ENCODE data around the gene PLCB2.

Gene PLCB2

GRCh38 chr15:40266828-40267304 lies 40.9 kb downstream of the PLCB2 start:
- no peak for DNase-seq

GRCh38 chr15:40265875-40266274 lies 41.9 kb downstream of the PLCB2 start:
- no peak for DNase-seq

- DNase-seq: no peak
Observed at GRCh38 chr15:40265355-40265754, 42.4 kb downstream of the PLCB2 start.

- no peak for DNase-seq
Observed at GRCh38 chr15:40264321-40265153, 43.2 kb downstream of the PLCB2 start.

- DNase-seq: no peak
Observed at GRCh38 chr15:40263024-40263754, 44.5 kb downstream of the PLCB2 start.

- no peak for DNase-seq
Observed at GRCh38 chr15:40259021-40259420, 48.7 kb downstream of the PLCB2 start.

- no peak for DNase-seq
Observed at GRCh38 chr15:40258544-40258943, 49.2 kb downstream of the PLCB2 start.

- DNase-seq: no peak
Observed at GRCh38 chr15:40257656-40258450, 49.9 kb downstream of the PLCB2 start.

- DNase-seq: no peak
Observed at GRCh38 chr15:40256638-40257235, 51.0 kb downstream of the PLCB2 start.

- no peak for DNase-seq
Observed at GRCh38 chr15:40255033-40255432, 52.7 kb downstream of the PLCB2 start.

- no peak for DNase-seq
Observed at GRCh38 chr15:40254452-40254851, 53.3 kb downstream of the PLCB2 start.

GRCh38 chr15:40253167-40253790 lies 54.5 kb downstream of the PLCB2 start:
- no peak for DNase-seq

- DNase-seq: no peak
Observed at GRCh38 chr15:40252438-40253166, 55.1 kb downstream of the PLCB2 start.

- DNase-seq: no peak
Observed at GRCh38 chr15:40252141-40252437, 55.6 kb downstream of the PLCB2 start.

- no peak for DNase-seq
Observed at GRCh38 chr15:40251486-40252140, 56.1 kb downstream of the PLCB2 start.

- no peak for DNase-seq
Observed at GRCh38 chr15:40250771-40251483, 56.8 kb downstream of the PLCB2 start.

GRCh38 chr15:40250304-40250656 lies 57.5 kb downstream of the PLCB2 start:
- no peak for DNase-seq

GRCh38 chr15:40249477-40250303 lies 58.0 kb downstream of the PLCB2 start:
- DNase-seq: no peak

GRCh38 chr15:40248006-40248783 lies 59.5 kb downstream of the PLCB2 start:
- no peak for DNase-seq
